HG02970 (cell line): ENCODE data around the gene MAGI2.

ENCODE experiments used
- ATAC-seq: cut with Tn5 transposase; IDR thresholded peaks from one replicate; pipeline ENCODE4 v1.9.1; 2021; ENCODE audit warnings: mild to moderate bottlenecking, moderate library complexity, moderate number of reproducible peaks; ENCODE audit not compliant: unreplicated experiment, low FRiP score

Gene MAGI2

DNA sequence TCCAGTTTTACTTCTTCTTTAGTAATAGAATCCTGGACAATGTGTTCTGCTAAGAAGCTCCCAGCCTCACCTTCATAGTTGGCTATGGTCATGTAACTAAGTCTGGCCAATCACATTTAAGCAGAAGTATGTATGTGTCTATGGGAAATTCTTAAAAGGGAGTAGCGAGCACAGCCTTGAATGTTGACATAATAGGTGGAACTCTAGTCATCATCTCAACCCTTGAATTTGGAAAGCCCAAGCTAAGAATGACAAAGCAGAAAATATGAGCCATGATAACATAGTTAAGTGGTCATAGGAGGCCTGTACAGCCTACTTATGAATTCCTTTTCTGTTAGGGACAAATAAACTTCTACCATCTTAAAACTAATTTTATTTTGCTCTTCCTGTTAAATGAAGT lies 134.1 kb downstream of the MAGI2 start:
- ATAC-seq, result no peak

- ATAC-seq, result no peak
Observed at GRCh38 chr7:79317728-79318127, 135.7 kb downstream of the MAGI2 start.

DNA sequence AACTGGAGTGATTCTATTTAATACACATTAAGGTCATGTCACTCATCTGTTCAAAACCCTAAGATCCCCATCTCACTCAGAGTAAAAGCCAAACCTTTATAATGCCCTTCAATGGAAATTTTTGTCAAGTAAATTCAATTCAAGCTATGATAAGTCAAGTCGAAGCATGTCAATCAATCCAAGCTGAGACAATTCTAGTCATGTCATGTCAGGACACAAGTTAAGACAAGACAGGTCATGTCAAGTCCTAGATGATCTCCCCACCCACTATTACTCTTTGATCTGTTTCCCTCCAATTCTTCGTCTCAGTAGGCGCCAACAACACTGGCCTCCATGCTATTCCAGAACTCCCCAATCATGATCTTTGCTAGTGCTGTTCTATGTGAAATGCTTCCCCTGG lies 141.4 kb downstream of the MAGI2 start:
- ATAC-seq, result no peak

DNA sequence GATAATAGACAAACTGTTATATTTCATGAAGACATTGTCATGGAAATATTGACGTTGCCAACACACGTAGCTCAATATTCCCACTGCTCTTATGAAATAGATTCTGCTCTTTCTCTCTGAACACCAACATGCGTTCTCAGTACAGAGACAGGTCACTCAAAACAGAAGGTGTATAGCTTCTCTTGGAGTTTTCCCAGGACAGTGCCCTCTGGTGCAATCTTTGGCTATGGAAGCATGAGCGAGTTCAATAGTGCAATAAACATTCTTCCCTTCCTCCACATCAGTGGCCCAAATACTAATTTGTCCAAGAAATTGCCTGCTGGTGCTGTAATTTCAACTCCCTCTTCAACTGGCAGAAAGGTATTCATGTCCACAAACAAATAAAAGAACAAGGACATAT lies 145.3 kb downstream of the MAGI2 start:
- no peak for ATAC-seq

DNA sequence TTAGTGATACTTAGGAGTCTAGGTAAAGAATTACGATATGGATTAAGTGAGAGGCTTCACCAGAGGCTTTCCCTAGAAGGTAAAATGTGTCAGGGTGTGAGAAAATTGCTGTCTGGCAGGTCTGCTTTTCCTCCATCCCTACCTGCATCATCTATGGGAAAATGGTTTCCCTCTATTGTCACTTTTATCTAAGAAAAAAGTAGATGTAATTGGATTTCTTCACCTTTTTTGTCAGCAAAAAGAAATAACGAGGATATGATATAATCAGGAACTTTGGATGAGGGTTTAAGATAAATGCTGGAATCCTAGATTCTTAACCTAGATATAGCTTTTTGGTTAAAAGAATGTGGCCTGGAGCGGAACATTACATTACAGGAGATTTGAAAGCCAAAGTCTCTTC lies 146.1 kb downstream of the MAGI2 start:
- ATAC-seq, result no peak

DNA sequence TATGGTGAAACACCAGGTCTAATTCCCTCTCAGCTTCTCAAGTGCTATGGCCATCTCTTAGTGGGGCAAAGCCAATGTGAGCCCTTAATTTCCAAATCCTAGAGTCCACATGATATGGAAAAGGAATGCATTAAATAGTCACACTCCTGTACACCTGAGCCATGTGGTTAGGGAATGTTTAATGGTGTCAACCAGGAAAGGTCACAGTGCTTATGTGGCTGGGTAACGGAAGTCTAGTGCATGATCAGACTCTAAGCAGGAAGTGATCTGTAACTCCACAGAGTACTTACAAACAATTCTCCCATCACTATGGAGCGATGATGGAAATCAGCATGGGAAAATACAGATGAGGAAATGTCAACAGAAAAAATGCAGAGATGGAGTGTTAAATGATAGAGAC lies 148.8 kb downstream of the MAGI2 start:
- ATAC-seq, result no peak

DNA sequence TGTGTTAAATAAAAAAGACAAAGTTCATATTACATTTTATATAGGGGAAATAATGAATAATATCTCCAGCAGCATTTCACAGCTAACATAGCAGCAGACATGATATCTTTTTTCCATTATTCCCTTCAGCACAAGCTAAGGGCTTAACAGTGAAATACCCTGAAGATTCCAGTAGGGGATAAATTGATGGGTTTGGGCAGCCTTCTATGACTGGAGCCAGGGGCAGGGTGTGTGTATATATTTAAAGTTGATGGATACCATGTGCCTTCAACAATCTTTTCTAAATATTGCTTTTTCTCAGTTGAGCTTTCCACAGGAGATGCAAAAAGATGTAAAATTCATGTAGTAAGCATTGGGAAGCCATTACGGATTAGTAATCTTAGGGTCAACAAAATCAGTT lies 151.2 kb downstream of the MAGI2 start:
- no peak for ATAC-seq

DNA sequence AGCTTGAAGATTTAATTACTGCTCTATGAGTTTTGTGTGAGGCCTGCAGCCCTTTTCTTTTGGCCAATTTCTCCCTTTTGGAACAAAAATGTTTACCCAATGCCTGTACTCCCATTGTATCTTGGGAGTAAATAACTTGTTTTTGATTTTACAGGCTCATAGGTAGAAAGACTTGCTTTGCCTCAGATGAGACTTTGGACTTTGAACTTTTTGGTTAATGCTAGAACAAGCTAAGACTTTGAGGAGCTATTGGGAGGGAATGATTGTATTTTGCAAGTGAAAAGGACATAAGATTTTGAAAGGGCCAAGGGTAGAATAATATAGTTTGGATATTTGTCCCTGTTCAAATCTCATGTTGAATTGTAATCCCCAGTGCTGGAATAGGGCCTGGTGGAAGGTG lies 152.0 kb downstream of the MAGI2 start:
- ATAC-seq, result no peak

- no peak for ATAC-seq
Observed at GRCh38 chr7:79300573-79300972, 152.9 kb downstream of the MAGI2 start.

GRCh38 chr7:79298145-79298760 lies 155.2 kb downstream of the MAGI2 start:
- no peak for ATAC-seq

- no peak for ATAC-seq
Observed at GRCh38 chr7:79296553-79297320, 156.7 kb downstream of the MAGI2 start.

GRCh38 chr7:79293655-79294142 lies 159.8 kb downstream of the MAGI2 start:
- ATAC-seq, result no peak

GRCh38 chr7:79292834-79293233 lies 160.6 kb downstream of the MAGI2 start:
- ATAC-seq, result no peak

GRCh38 chr7:79291498-79291865 lies 162.0 kb downstream of the MAGI2 start:
- no peak for ATAC-seq

- ATAC-seq, result no peak
Observed at GRCh38 chr7:79290841-79291497, 162.5 kb downstream of the MAGI2 start.

GRCh38 chr7:79290398-79290797 lies 163.1 kb downstream of the MAGI2 start:
- no peak for ATAC-seq

DNA sequence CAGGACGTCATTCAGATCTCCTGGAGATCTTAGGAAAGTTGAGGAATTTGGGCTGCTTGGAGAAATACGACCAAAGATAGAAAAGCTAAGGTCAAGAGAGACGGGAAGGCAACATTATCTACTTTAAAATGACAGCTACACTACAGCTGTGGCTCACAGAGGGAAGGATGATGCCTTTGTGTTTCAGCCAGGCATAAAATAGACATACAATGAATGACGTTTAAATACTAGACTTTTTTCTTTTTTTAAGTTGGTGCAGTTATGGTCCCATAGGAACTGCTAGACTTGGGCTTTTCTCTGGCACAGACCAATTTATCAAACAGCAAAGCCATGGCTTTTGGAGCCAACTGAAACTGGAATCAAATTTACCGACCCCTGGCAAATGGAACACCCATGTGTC lies 164.8 kb downstream of the MAGI2 start:
- ATAC-seq, result no peak

GRCh38 chr7:79287981-79288380 lies 165.5 kb downstream of the MAGI2 start:
- ATAC-seq, result no peak

DNA sequence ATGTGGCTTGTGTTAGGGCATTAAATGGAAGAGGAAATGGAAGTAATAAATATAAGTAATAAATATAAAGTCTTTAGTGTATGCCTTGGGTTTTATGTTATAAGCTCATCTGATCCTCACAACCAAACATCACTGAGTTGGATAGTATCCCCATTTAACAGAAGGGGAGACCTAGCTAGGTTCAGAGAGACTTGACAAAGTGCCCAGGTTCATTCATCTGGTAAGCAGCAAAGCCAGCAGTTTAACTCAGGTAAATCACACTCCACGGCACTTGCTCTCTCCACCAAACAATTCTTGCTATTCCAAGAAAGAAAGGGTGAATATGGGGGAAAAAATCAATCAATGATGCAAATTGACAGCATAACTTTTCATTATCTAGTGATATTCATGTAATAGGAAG lies 167.3 kb downstream of the MAGI2 start:
- no peak for ATAC-seq

GRCh38 chr7:79285756-79286155 lies 167.7 kb downstream of the MAGI2 start:
- no peak for ATAC-seq

DNA sequence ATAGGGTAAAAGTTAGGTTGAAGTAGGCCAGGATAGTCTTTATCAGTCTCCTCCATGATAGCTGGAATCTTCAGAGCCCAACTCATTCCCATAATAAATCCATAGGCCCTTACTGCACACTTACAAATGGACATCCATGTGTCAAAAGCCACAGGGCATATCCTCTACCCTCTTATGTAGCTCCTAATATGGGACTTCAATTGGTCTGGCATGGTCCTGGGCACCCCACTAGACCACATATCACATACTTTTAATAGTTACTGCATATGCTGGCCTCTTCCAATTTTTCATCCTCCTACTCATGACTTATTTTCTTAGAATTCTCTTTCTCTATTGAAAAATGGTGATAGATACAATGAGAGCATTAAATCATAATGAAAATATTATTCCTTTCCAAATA lies 169.3 kb downstream of the MAGI2 start:
- no peak for ATAC-seq
